Prostate gland (tissue), 2 donors: ENCODE results near the gene KCNMB1. TPM values are rescaled to one million over a fixed set of nuclear protein-coding genes. Genes with fewer than 3 reads are reported as not detected.

Experiments
- DNase-seq: peaks from one replicate; pipeline ENCODE4 v3.0.0-alpha.2; 2019; ENCODE audit warnings: low spot score
- H3K27ac ChIP-seq, 2 donors: fragments of 200-600 bp; sonication (generic); 2 replicates each; pipeline ENCODE4 v1.5.1; 2017 to 2019
- H3K27me3 ChIP-seq: fragments of 200-600 bp; sonication (generic); replicated peaks from 2 replicates; pipeline ENCODE4 v1.5.1; 2019; ENCODE audit not compliant: insufficient read depth
- H3K36me3 ChIP-seq, 2 donors: fragments of 200-600 bp; sonication (generic); 1 replicate in 1 of 2; 2 replicates in 1 of 2; pipeline versions ENCODE4 v1.5.1 to v1.8.1; 2017 to 2019
- H3K4me1 ChIP-seq: fragments of 200-600 bp; sonication (generic); replicated peaks from 2 replicates; pipeline ENCODE4 v1.5.1; 2019
- H3K4me3 ChIP-seq, 2 donors: fragments of 200-600 bp; sonication (generic); 2 replicates each; pipeline ENCODE4 v1.5.1; 2017 to 2019
- H3K9me3 ChIP-seq: fragments of 200-600 bp; sonication (generic); 2 replicates; pipeline ENCODE4 v1.5.1; 2017
- POLR2A ChIP-seq: fragments of 450-650 bp; IDR thresholded peaks from one replicate; pipeline ENCODE4 v1.6.1; 2016; ENCODE audit warnings: antibody characterized with exemption, mild to moderate bottlenecking
- POLR2AphosphoS5 ChIP-seq: sonication (generic); formaldehyde crosslinking; IDR thresholded peaks from one replicate; pipeline ENCODE4 v1.6.1; 2017; ENCODE audit warnings: antibody characterized with exemption
- WGBS: methylation state at CpG from one replicate; pipeline ENCODE4 v1.1.5; 2018; 5-methylcytosine and 5-hydroxymethylcytosine counted together
- intact Hi-C: fragments of 100-400 bp; cut with DNase I; formaldehyde crosslinking; loops from one replicate; pipeline ENCODE4 v1.14.2; 2022
- total RNA-seq, 2 donors: library from RNA; depleted of rRNA; stranded (reverse); fragments of >200 nt; gene quantifications; one replicate each; pipeline ENCODE4 v1.1.0, GENCODE V29; 2016
- TF ChIP-seq, protein P1 (sequence below), 4 experiments: fragments of 200-600 bp in 2 of 4; fragments of 450-650 bp in 2 of 4; sonication (generic) in 2 of 4; IDR thresholded peaks; 1 replicate in 3 of 4; 2 replicates in 1 of 4; pipeline ENCODE4 v1.5.1; 2016 to 2019; ENCODE audit warnings: antibody characterized with exemption in 4 of 4, mild to moderate bottlenecking in 2 of 4, moderate library complexity in 2 of 4

KCNMB1 gene, protein sequence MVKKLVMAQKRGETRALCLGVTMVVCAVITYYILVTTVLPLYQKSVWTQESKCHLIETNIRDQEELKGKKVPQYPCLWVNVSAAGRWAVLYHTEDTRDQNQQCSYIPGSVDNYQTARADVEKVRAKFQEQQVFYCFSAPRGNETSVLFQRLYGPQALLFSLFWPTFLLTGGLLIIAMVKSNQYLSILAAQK
- 1 to 10 TPM; 5.9 to 9.1 TPM for total RNA-seq

GRCh38 chr5:170388818-170389549, at the start of gene KCNMB1:
TSS of gene KCNMB1 (minus strand) at chr5:170389367. CDS start at chr5:170385447, 3,920 bp downstream.
- Histone ChIP-seq H3K4me3 (peak within 1 kb of the TSS; percentile 19 to 26), H3K4me1 (no peaks in the 10 kb centered on the region), H3K27me3 (no peaks in the 10 kb centered on the region), H3K9me3 (no peaks in the 10 kb centered on the region), H3K27ac (peak within 1 kb of the TSS; percentile 75 to 76), H3K36me3 (no peaks in the 10 kb centered on the region)
- DNase-seq = no peak
- WGBS = 37% methylated on average over 15 of the region's 15 CpGs
- TF ChIP-seq POLR2AphosphoS5 (peak; percentile 25), POLR2A (no peak)
- intact Hi-C loops = loop anchor here (5.0 kb wide), 1 partner anchor 107 kb away; no protein-coding TSS in a partner anchor

- H3K36me3 ChIP-seq = no peaks in the 10 kb centered on the region
- H3K4me3 ChIP-seq = no peak overlapping the region
- intact Hi-C loops = loop anchor here (10.0 kb wide), 1 partner anchor 116 kb away; no protein-coding TSS in a partner anchor
- no peak overlapping the region for H3K27ac ChIP-seq
- DNase-seq = no peak
- 92% methylated on average over 8 of the region's 8 CpGs for WGBS
- TF ChIP-seq POLR2AphosphoS5 = no peak
- TF ChIP-seq POLR2A = no peak
- TF ChIP-seq, protein P1, sequence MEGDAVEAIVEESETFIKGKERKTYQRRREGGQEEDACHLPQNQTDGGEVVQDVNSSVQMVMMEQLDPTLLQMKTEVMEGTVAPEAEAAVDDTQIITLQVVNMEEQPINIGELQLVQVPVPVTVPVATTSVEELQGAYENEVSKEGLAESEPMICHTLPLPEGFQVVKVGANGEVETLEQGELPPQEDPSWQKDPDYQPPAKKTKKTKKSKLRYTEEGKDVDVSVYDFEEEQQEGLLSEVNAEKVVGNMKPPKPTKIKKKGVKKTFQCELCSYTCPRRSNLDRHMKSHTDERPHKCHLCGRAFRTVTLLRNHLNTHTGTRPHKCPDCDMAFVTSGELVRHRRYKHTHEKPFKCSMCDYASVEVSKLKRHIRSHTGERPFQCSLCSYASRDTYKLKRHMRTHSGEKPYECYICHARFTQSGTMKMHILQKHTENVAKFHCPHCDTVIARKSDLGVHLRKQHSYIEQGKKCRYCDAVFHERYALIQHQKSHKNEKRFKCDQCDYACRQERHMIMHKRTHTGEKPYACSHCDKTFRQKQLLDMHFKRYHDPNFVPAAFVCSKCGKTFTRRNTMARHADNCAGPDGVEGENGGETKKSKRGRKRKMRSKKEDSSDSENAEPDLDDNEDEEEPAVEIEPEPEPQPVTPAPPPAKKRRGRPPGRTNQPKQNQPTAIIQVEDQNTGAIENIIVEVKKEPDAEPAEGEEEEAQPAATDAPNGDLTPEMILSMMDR (IDR thresholded peaks at IDR 0.05) = no peak
- no peaks in the 10 kb centered on the region for H3K27me3 ChIP-seq
- no peaks in the 10 kb centered on the region for H3K4me1 ChIP-seq
- H3K9me3 ChIP-seq = no peaks in the 10 kb centered on the region
Measured at GRCh38 chr5:170438581-170438980, 49.4 kb upstream of the KCNMB1 start.

DNA sequence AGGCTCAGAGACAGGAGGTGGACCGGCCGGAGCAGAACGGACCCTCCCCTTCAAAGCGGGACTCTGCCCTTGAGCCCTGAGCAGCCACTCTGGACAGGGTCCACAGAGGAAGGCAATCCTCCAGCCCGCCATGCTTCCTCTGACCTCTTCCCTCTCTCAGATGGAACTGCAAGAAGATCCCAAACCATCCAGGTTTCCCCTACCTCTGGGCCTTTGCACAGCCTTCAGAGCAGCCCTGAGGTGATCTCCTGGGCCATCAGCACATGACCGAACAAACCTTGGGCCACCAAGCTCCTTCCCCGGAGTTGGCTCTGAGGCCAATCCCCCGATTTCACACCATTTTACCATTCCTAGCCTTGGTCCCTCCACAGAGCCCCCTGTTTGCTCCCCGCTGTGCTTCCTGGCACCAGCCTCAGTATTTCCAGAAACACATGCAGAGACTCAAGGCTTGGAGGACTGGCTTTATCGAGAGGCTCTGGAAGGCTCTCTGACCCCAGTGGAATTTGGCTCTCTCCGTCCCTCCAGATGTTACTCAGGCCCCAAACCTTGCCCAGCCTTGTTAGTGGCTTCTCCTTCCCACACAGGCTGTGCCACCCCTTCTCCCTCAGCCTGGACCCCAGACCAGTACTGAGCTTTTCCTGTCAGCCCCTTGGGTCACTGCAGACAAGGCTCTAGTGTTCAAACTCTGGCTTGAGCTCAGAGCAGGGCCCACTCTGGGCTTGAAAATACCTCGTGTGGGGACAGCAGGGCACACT, 48.6 kb upstream of the KCNMB1 start:
- no peak overlapping the region for H3K27ac ChIP-seq
- H3K4me3 ChIP-seq = no peak overlapping the region
- H3K27me3 ChIP-seq = no peaks in the 10 kb centered on the region
- 87% methylated on average over 12 of the region's 12 CpGs for WGBS
- no peaks in the 10 kb centered on the region for H3K36me3 ChIP-seq
- DNase-seq = no peak
- no peaks in the 10 kb centered on the region for H3K9me3 ChIP-seq
- intact Hi-C loops = loop anchor here (10.0 kb wide), 1 partner anchor 117 kb away; no protein-coding TSS in a partner anchor
- no peak for TF ChIP-seq POLR2AphosphoS5
- TF ChIP-seq, protein P1 (IDR thresholded peaks at IDR 0.05) = no peak
- TF ChIP-seq POLR2A = no peak
- H3K4me1 ChIP-seq = no peaks in the 10 kb centered on the region

DNA sequence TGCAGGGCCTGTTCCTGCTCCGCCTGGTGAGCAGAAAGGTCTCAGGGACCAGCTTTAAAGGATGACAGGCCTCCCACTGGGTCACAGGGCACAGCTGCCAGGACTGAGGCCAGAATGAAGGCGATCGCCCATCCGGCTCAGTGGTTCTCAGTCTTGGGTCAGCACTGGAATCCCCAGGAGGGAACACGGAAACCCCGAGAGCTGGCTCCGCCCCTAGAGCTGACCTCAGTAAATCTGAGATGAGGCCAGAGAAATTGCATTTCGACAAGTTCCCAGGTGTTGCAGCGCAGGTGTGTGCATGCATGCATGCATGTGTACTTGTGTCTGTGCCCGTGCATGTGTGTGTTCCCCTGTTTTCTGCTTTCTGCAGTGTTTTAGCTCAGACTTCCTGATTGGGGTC, 47.2 kb upstream of the KCNMB1 start:
- no peaks in the 10 kb centered on the region for H3K4me1 ChIP-seq
- no peaks in the 10 kb centered on the region for H3K9me3 ChIP-seq
- DNase-seq = no peak
- H3K27ac ChIP-seq = no peak overlapping the region
- WGBS = 93% methylated on average over 10 of the region's 10 CpGs
- TF ChIP-seq, protein P1 (IDR thresholded peaks at IDR 0.05) = no peak
- TF ChIP-seq POLR2A (no peak), POLR2AphosphoS5 (no peak)
- intact Hi-C loops = loop anchor here (10.0 kb wide), 1 partner anchor 118 kb away; no protein-coding TSS in a partner anchor
- no peaks in the 10 kb centered on the region for H3K36me3 ChIP-seq
- no peaks in the 10 kb centered on the region for H3K27me3 ChIP-seq
- H3K4me3 ChIP-seq = no peak overlapping the region

DNA sequence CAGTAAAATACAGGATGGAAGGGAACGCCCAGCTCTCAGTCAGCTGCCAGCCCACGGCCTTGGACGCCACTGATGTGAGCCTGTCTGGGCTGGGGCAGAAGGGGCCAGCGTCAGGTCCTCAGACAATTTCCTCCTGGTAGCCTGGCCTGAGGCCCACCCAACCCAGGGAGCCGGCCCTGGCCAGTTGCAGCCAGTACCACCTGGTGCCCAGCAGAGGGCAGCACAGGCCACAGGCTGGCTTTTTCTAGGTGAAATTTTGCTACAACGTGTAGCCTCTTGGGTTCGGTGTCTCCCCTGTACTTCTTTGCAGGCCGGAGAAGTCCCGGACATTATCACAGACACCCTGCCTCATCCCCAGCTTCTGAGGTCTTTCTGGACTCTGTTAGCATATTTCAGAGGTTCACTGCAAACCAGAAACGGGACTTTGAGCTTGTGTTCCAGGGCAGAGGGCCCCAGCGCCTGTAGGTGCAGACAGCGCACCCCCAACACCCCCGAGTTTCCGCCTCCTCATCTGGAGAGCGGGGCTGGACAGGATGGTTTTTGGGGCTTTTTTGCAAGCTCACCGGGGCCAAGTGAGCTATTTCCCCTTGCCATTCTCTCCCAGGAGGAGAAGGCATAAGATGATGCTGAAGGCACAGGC, 45.9 kb upstream of the KCNMB1 start:
- no peak for TF ChIP-seq POLR2AphosphoS5
- TF ChIP-seq, protein P1 (IDR thresholded peaks at IDR 0.05) = peak; percentile 94 to 95 (median 94)
- TF ChIP-seq POLR2A = no peak
- Histone ChIP-seq H3K27me3 (no peaks in the 10 kb centered on the region), H3K36me3 (no peaks in the 10 kb centered on the region), H3K9me3 (no peaks in the 10 kb centered on the region), H3K4me3 (no peak overlapping the region), H3K4me1 (no peaks in the 10 kb centered on the region), H3K27ac (no peak overlapping the region)
- intact Hi-C loops = loop anchor here (2.0 to 10.0 kb wide), 2 partner anchors 120 to 198 kb away; no protein-coding TSS in a partner anchor
- WGBS = 44% methylated on average over 16 of the region's 16 CpGs
- peak; percentile 37 for DNase-seq
